GM18511 (cell line): ENCODE data around the gene PXDC1.

ENCODE experiments used
- ATAC-seq: cut with Tn5 transposase; IDR thresholded peaks from one replicate; pipeline ENCODE4 v1.9.1; 2021; ENCODE audit warnings: mild to moderate bottlenecking, moderate library complexity; ENCODE audit not compliant: unreplicated experiment

PXDC1 gene, protein sequence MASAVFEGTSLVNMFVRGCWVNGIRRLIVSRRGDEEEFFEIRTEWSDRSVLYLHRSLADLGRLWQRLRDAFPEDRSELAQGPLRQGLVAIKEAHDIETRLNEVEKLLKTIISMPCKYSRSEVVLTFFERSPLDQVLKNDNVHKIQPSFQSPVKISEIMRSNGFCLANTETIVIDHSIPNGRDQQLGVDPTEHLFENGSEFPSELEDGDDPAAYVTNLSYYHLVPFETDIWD

DNA sequence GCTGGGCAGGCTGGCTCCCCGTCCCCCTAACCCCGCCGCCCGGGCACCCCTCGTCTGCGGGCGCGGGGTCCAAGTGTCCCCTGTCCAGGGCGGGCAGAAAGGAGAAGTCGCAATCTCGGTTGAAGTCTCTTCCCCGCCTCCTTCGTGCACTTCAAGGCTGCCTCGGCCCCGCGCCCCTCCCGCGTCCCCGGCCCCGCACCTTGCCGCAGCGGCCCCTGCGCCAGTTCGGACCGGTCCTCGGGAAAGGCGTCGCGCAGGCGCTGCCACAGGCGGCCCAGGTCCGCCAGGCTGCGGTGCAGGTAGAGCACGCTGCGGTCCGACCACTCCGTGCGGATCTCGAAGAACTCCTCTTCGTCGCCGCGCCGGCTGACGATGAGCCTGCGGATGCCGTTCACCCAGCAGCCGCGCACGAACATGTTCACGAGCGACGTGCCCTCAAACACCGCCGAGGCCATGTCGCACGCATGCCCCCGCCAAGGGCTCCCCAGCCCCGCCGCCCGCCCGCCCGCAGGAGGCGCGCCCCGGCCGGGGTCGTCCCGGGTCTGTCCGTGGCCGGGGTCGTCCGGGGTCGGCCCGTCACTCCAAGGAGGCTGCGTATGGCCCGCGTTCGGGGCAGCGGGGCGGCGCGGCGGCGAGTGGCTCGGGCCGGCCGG is at the start of gene PXDC1:
Gene PXDC1 (minus strand): TSS at position 637 of the 653 bp plus-strand sequence. CDS start 182 bp downstream, at position 455.
- ATAC-seq, result peak; percentile 18

DNA sequence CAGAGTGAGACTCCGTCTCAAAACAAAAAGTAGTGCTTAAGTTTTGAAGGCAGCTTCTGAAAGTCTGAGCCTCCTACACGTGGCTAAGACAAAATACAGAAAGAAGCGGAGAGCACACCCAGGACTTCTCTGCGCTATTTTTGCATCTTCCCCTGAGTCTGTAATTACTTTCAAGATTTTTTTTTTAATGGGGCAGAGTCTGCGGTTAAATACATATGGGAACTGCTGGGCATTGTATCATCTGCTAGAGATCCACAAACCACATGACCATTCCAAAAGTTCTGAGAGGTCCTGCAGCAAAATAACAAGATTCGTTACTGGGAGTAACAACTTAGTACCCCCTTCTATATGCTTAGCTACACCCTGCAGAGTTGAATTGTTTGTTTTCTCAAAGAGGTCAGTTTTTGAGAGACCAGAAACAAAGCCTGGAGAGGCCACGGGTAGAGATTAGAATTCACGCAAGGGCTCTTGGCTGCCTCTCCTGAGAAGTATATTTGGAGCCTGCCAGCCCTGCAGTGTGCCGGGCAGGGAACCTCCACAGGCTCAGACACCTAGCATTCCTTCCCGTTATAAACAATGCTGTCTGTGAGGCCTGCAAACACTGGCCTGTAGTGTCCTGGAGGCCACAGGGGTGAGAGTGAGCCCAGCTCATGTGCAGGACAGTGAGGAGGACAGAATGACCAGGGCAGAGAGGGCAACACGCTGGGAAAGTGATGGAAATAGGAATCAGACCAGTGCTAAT is 49.5 kb upstream of the PXDC1 start:
- ATAC-seq, result no peak

DNA sequence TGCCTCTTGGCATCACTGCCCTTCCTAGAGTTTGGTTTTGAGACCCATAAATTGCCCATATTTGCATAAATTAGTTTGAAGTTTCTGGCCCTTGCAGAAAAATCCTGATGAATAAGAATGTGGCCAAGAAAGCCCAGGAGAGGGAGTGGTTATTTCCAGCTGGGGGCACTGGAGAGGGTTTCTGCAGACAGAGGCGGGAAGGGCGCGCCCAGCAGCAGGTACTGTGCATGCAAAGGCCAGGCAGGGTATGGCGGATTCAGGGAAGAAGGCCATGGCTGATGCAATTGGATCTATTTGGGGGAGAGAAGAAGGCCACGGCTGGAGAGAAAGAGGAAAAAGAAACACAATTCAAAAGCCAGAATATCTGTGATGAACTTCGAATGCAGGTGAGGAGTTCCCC is 48.2 kb upstream of the PXDC1 start:
- ATAC-seq, result no peak

DNA sequence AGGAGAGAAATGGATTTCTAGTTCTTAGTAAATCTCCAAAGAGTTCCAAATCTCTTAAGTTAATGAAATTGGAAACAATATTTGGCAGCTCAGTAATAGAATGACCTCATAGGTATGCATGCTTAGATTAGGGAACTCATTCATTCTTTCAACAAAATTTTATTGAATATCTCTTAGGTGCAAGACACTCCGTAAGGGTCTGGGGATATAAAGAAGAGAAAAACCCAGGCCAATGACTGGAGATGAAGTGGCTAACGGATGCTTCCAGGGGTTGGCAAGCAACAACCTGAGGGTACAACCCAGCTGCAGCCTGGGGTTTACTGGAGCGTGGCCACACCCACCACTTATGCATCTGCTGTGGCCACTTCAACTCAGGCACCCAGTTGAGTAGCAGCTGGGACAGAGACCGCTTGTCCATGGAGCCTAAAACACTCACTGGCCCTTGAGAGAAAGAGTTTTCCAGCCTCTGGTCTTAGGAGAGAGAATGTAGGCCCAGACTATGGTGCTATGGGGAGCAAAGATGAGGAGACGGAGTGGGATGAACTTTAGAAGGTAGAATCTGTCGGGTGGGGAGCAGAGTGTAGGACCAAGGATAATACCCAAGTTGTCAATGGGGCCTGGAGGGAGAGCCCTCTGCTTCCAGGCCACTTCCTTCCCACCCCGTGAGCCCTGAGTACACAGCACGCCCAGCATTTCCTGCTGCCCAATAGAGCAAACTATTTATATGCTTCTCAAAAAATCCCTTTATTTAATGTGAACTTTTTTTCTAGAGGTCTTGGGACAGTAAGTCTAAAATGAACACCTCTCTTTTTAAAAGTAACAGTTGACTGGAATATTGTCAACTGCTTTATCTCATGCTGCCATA is 46.8 kb upstream of the PXDC1 start:
- no peak for ATAC-seq

DNA sequence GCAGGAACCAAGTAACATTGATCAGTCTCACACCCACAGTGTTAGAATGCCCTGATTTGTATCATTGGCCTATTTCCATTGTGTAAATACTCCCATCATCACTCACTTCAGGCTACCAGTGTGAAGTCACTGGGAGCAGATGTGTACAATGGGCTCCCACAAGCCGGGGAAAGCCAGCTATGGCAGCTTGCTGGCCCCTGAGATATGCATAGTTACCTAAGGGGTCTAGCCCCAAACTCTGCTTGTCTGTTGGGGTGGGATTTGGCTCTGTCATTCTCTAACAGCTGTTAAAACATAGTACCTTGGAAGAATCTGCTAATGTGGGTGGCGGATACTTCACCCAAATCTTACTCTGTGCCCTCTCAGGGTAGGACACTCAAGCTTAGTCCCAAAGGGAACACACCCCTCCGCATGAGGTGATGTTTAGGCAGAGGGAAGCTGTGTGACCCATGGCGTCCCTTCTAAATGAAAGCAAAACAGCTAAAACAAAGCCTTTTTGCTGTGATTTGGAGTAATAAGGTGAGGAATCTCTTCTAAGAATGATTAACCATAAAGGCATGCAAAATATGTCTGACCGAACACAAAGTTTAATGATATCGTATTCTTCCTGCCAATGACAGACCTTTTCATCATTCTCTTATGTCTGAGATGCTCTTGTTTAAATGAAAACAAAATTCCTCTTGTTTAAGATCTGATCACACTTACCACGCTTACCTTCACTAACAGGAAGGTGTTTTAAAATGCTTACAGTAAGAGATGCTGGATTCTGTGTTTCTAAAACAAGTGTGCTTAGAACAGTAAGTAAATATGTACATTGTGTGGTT is 45.9 kb upstream of the PXDC1 start:
- ATAC-seq, result no peak

DNA sequence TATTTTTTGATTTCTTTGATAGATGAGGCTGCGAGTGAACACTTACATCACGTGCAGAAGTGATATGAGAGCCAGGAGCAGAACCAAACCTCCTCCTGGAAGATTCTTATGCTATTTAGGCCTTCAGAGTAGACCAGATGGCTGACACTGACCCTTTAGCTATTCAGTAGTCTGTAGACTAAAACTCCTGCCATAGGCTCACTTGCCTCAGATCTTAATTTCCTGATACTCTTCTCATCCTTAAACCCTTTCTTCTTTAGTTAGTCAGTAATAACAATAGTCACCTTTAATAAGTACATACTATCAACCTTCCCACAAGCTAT is 45.2 kb upstream of the PXDC1 start:
- no peak for ATAC-seq

DNA sequence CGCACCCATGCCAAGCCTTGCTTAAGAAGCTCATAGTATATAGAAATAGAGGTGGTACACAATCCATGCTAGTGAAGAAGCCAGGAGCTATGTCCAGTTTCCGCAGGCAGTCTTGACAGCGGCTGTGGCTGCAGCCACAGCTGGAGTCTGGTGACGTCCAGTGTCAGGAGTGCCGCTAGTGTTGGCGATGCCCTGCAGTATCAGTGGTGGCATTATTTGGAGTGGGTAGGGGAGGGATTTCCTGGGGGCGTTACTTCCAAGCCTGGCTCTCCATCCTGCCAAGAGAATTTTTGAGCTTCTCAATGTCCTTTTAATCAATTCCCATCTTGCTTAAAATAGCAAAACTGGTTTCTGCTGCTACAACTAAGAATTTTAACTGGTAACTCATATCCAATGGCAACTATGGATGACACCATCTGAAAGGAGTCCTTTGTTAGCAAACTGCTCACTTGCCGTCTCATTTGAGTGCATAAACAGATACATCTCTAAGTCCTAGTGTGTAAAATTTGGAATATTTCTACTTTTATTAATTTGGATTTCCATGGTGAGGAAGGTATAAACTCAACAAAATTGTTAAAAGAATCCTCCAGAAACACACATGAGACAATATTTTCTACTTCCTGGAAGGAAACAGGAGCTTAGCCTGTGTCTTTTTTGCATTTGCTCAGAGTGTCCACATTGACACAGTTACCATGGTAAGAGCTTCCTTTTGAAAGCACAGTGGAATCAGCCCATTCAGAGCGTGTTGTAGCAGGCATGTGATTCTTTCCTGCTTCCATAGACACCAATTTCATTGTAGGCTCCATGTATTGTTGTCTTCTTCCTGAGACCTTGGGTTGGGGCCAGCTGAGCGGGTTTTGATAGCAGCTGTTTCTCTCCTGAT is 44.6 kb upstream of the PXDC1 start:
- ATAC-seq, result no peak

DNA sequence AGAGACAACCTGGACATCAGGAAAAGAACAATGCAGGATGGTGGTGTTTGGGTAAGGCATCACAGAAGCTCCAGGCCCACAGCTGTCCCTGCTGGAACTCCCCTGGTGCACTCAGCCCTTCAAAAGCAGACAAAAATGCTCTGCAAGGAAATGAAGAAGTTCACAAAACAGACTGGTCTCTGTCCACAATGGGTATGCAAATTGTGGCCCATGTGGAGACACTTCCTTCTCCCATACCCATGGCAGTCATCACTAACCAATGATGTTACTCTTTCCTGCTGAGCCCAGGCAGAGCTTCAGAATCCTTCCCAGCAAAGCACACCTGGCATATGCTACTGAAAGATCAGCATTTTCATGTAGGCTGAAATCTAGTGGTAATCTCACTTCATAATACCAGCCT is 42.6 kb upstream of the PXDC1 start:
- ATAC-seq, result peak; percentile 78

DNA sequence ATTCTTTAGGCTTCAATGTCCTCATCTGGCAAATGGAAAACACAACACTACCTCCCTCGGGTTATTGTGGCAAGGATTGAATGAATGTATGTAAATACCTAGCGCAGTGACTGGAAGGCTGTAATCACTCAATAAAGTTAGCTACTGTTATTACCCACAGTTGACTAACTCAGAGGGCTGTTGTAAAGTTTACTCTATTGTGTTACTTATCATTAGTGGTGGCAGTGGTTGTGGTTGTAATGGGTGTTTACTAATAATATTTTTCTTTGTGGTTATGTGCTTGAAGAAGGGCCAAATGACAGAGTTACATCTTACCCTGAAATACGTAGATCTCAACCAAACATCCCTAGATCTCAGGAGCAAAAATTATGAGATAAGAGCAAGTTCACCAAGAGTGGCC is 42.0 kb upstream of the PXDC1 start:
- ATAC-seq, result peak; percentile 39

DNA sequence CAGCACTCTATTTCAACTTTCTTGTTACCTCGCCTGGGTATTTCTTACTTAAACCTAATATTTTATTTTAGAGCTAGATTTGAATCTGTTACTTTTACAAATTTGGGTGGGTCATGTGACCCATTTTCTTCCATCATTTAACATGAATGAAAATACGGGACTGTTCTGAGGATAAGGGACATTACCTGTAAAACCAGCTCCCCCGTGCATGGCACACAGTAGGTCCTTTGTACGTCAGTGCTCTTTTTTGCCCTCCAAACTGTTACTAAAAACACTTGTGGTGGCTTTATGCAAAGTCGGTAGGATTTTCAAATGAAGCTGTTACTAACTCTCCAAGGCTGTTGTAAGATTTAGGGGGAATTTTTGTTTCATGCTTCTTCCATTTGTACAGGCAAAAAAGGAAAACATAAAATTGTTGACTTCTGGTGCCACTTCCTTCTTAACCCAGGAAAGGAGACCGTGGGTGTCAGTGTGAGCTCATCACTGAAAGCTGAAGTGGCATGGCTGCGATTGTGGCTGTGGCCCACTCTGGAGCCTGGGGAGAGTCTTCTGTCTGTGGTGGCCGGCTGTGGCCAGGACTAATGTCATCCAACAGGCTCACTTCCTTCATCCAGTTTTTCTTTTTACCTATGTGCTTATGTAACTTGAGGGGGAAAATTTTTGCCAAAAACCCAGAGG is 40.2 kb upstream of the PXDC1 start:
- no peak for ATAC-seq

DNA sequence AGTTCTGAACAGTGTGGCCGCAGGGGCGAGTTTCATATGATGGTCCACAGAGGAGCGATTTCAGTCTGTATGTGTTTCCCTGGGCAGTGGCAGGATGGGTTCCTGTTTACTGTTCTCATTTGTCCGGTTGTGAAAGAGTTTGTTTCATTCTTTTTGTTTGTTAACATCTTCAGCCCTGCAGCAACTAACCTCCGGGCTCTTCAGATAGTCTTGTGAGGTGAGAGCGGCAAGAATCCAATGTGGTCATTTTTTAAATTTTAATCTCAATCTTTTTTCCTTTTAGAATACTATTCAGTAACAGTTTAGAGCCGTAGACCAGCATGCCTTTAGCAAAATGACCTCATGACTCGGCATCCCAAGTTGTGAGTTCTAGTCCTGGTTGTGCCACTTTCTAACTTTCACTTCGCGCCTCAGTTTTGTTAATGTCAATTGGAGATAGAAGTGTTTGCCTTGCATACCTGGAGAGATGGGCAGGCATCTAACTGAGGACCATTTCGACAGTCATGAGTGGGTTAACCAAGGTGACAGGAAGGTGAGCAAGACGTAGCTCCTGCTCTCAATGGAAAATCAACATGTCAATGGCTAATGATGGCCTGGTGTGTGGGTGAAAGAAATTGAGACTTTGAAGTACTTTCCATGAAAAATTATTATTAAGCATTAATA is 38.5 kb upstream of the PXDC1 start:
- ATAC-seq, result no peak

DNA sequence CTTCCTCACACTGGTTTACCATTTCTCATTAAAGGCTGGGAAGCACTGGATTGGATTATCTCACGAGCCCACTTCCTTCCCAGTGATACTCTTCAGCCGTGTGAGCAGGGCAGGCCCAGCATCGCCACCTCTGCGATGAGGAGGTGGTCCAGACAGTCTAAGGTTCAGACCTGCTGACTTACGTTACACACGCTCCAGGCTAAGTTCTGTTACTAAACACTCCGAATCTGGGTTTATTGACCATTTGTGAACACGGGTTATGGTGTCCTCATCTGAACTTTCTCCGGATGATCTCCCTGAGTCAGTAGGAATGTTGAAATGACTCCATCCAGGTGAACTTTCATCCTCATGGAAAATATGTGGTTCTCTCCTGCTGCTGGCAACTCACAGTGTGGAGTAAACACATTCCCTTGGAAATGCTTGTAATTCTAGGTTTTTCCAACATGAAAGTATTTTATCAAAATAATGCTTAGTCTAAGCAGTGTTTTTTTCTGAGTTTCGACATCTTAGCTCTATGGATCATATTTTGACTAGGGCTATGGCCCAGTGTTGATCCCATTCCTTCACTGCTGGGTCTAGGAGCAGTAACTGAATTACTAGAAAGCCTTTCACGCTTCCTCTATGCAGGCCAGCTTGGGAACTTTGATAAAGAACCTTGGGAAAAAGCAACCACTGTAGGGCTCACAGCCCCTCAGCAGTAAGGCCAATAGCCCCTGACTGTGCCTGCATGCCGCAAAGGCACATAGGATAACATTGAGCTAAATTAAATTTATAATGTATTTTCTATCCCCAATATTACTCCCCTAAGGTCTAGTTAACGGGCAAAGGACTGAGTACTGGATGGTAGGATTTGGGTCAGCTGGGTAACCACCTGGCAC is 37.7 kb upstream of the PXDC1 start:
- no peak for ATAC-seq

DNA sequence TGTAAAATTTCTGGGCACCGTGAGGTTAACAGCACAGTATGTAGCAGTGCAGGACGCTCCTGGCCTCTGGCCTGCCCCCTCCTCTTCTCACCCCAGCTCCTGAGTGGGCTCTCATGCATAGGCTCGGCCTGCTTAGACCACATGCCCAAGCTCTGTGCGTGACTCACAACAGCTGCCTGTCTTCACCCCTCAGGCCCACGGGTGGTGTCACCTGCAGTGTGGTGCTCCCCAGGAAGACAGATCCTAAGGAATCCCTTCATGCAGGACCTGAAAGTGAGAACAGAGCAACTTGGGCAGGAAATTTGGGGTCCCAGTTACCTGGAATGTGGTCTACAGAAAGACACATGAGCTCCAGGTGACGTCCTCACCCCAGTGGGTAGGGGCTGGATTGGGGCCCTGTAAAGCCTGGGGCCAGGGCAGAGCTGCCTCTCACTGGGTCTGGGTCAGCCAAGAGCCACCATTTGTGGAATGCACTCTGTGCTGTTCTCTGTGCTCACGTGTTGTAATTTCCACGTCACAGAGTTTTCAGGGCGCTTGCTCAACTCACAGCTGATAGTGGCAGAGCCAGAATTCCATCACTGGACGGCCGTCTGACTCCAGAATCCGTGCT is 37.0 kb upstream of the PXDC1 start:
- no peak for ATAC-seq

DNA sequence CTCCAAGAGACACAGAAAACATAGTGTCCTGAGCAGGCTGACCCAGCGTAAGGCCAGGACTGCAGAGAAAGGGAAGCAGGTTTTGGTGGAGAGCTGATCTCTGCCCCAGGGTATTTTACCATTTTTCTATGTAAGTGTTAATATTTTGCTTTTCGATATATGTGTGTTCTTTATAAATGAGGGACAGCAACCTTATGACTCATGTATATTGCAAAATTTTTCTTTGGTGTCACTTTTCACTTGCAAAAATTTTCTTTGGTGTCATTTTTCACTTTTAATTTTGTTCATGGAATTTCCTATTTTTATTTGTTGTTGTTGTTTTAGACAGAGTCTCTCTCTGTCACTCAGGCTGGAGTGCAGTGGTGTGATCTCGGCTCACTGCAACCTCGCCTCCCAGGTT is 34.6 kb upstream of the PXDC1 start:
- ATAC-seq, result no peak

DNA sequence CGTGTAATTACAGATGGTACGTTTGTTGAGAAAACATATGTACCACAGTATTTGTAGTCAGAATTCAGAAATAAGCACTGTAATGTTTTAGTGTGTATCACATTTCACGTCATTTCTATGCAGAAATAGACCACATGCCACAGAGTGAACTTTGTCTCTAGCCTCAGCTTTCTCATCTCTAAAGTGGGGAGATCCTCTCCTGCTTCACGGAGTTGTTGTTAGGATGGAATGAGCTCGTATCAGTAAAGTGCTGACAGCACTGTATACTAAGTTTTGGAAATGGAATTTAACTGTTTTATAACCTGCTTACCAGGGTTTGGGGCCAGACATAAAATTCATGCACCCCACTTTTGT is 34.2 kb upstream of the PXDC1 start:
- ATAC-seq, result no peak

DNA sequence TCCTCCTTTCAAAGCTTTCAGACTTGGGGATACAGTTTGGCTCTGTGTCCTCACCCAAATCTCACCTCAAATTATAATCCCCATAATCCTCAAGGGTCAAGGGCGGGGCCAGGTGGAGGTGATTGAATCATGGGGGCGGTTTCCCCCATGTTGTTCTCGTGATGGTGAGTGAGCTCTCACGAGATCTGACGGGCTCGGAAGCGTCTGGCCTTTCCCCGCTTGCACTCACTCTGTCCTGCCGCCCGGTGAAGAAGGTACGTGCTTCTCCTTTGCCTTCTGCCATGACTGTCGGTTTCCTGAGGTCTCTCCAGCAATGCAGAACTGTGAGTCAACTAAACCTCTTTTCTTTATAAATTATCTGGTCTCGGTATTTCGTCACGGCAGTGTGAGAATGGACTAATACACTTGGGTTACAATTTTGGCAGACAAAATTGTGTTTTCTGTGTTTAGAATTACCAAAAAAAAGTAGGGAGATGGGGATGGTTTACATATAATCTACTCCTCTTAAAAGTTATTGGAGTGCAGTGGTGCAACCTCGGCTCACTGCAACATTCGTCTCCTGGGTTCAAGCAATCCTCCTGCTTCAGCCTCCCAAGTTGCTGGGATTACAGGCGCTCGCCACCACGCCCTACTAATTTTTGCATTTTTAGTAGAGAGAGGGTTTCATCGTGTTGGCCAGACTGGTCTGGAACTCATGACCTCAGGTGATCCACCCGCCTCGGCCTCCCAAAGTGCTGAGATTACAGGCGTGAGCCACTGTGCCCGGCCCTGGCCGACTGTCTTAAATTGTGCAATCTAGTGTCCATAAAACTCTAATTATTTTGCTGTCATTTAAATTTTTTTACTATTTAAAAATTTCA is 33.6 kb upstream of the PXDC1 start:
- no peak for ATAC-seq
